Activated naive CD4-positive, alpha-beta T cell treated with Interleukin-2 at 50 U/mL for 16 hours (primary cell): ENCODE data around the gene LRRC49.
"Not testable (repeated sequence)": the region's sequence is repeated elsewhere in the genome, so short reads cannot be mapped to it uniquely, and the experiment has no call there.

Source experiments
- DNase-seq: peaks from one replicate; pipeline ENCODE4 v3.0.0-alpha.2; 2020

LRRC49 gene

DNA sequence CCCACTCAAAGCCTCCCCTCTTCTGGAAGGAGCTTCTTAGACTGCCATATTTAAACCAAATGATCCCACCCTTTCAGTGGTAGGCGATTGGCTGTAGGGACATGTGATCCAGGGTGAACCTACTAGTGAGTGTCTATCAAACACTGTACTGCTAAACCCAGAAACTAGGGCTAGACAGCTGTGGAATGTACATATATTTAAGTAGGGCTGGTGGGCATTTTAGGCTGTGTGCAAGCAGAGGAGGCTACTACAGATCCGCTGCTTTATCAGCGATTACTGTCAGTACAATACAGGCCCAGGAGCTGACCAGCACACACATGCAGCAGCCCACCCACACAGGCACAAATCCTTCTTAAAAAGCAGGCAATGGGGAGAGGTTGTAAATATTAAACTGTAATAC, 23.3 kb upstream of the LRRC49 start:
- DNase-seq: no peak

DNA sequence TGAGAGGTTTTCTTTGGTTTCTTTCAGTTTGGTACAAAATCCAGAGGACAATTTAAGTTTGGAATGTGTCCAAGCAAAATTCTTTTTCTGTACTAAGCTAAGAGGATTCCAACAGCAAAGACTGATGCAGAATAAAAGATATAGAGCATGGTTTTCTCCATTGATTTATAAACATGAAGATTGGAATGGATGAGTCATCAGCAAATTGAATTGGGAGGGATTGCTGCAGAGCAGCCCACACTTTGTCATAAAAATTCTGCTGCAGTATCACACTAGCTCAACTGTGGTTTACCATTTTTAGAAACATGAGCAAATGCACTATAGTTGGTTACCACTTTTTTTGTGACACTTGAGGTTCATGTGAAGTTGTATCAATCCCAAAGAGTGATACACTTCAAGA, 22.6 kb upstream of the LRRC49 start:
- no peak for DNase-seq

DNA sequence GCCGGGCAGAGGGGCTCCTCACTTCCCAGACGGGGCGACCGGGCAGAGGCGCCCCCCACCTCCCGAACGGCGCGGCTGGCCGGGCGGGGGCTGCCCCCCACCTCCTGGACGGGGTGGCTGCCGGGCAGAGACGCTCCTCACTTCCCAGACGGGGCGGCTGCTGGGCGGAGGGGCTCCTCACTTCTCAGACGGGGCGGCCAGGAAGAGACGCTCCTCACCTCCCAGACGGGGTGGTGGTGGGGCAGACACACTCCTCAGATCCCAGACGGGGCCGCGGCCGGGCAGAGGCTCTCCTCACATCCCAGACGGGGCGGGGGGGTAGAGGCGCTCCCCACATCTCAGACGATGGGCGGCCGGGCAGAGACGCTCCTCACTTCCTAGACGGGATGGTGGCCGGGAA, 21.1 kb upstream of the LRRC49 start:
- not testable (repeated sequence) for DNase-seq

DNA sequence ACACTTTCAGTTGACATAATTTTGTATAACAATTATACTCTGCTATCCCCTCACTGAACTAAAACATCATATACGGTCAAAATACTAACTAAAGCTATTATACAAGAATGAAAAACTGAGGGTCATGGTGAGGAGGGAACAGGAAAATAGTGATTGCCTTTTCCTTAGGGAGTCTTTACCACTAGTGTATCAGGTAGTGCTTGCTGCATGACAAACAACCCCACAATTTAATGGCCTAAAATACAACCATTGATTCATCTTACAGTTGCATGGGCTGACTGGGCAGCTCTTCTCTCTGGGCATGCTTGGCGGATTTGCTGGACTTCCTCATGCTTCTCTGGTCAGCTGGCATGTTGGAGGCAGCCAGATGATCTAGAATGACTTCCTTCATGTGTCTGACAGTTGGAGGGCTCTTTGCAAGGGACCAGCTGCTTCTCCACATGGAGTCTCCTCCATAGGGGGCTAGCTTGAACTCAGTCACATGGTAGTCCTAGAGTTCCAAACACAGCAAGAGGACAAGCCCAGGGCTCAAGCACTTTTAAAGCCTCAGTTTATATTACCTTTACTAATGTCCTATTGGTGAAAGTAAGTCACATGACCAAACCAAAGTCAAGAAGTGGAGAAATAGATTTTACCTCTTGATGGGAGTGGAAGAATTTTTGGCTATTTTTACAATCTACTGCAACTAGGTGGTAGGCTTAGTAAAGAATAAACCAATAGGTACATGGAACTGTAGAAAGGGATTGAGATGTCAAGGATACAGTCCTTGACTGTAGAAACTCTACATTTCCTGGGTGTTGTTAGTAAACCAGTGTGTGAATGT, 19.2 kb upstream of the LRRC49 start:
- DNase-seq: no peak

DNA sequence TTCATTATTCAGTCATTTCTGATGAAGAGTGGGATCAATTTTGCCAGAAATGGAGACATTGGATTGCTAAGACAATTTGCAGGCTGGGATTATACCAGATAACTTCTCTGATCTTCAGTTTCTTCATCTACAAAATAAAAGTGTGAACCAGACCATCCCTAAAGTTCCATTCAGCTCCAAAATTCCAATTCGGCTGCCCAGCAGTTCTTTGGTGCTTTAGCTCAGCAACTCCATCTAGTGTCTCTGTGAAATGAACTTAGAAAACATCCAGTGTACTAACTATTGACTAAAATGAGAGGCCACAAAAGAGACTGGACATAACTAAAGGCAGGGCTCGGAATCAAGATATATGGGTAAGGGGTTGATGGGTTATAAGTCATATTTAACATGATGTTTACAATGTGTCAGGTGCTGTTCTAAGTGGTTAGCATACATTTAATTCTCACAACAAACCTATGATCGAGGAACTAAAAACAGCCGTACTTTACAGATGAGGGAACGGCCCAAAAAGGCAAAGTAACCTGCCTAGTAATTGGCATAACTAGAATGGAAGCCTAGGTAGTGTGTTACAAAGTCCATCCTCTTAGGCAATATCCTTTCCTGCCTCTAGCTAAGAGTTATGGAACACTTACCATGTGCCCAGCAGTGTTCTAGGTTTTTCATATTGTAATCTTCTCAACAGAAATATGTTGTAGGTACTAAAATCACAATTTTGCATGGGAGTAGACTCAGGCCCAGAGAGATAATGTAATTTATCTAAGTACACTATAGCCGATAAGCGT, 17.4 kb upstream of the LRRC49 start:
- no peak for DNase-seq

DNA sequence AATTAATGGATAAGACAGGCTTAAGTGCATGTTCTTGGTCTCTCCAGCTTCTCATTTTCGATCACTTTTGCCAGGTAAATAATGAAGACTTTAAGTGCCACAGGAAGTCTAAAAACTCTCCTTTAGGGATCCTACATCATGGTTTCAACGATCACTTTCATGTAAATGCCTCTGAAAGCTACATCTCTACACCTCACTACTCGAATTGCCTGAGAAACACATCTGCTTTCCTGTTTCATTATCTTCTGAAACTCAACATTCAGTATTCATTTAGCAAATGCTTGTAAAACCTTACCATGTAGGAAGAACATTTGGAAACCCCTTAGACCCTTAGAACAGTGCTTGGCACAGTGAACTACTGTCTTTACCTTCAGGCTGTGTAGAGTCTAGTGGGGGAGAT, 16.6 kb upstream of the LRRC49 start:
- no peak for DNase-seq

DNA sequence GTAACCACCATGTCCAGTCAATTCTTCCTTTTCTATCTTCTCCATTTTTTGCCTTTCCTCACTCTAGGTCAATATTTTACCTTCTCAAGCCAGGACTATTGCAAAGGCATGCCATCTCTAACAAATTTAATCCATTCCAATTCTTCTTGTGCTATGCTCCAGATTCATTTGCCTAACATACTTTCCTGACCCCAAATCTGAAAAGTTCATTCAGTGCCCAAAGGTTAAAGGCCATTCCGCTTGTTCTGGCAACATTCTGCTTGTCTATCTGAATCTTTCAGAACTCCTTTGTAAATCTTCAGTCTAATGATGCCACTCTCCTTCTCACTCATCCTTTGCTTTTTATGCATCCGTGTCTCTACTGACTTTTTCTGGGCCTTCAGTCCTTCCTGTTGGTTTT, 15.9 kb upstream of the LRRC49 start:
- DNase-seq: no peak

DNA sequence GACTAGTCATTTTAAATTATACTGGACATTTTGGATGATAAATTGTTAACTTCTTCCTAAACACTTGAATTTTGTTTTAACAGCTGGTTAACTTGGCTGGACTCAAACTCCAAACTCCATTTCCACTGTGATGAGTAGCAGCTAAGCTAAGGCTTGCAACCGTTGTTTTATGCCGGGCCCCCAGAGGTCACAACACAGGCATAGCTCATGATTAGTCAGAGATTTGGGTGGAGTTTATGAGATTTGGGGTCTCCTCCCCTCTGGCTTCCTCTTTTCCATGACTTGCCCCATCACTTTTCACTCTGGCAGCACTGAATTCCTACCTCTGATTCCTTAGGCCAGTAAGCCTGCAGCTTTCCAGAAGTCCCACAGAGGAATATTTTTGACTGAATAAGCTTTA, 13.2 kb upstream of the LRRC49 start:
- no peak for DNase-seq

DNA sequence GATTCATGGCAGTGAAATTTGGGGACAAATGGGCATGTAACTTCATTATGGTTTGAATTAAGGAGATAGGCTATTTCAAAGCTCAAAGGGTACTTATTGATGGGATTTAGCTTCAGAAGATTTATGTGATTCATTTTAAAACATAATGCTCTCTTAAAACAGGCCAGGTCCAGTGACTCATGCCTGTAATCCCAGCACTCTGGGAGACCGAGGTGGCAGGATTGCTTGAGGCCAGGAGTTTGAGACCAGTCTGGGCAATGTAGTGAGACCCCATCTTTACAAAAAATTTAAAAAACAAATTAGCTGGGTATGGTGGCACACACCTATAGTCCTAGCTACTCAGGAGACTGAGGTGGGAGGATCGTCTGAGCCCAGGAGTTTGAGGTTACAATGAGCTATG, 11.8 kb upstream of the LRRC49 start:
- DNase-seq: no peak

DNA sequence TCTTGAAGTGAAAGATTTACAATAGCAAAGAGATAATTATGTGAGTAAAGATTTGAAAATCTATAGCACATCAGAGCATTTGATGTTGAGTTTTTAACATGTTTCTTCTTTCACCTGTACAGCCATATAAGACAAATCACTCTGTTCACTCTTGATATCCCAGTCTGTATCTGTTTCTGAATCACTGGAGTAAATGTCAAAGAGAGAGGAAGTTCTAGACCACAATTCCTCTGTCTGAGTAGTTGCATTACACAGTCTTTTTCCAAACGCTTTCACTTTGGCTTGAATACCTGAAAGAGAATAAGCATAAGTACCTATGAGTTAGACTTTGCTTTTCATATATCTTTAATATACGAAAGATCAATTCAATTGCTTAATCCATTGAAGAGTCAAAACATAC, 10.3 kb upstream of the LRRC49 start:
- no peak for DNase-seq

DNA sequence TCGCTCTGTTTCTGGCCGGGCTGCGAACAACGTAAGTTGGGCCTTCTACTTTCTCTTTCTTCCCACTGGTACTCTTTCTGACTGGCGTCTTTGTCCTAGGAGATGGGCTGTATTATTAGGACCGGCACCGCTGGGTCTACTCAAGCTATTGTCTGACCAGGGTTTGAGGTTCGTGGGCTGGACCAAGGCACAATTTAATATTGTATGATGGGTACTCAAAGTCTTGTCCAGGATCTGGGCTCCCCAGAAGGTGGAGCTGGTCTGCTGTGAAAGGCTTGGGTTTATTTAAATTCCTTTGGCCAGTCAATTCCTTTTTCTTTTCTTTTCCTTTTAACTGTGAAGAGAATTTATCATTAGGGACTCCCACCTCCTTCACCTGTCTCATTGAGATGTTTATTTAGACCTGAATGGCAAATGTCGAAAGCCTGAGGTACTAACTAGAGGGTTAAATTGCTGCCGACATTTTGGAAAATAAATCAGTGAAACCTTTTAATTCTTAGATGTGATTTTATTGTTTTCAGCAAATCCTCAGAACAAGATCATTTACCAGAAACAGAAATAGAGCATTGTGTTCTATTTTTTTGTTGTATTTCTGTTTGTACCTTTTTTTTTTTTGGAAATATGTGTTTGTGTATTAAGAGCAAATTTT, 410 bp downstream of the LRRC49 start:
- no peak for DNase-seq

DNA sequence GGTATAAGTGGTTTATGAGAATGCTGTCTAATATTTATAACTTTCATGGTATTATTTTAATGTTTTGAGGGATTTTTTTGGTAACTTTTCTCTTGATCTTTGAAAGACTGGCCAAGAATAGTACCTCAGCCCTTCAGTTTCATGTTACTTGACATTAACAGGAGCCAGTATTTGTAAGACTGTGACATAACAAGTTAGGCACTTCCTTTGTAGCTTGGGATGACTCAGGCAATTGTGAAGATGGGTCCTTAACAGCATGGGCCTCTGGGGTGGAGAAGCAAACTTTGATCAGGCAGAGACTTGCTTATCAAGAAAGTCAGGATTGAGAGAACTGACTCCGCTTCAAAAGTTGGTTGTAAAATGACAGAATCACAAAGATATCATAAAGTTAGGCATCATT, 9.5 kb downstream of the LRRC49 start:
- no peak for DNase-seq

DNA sequence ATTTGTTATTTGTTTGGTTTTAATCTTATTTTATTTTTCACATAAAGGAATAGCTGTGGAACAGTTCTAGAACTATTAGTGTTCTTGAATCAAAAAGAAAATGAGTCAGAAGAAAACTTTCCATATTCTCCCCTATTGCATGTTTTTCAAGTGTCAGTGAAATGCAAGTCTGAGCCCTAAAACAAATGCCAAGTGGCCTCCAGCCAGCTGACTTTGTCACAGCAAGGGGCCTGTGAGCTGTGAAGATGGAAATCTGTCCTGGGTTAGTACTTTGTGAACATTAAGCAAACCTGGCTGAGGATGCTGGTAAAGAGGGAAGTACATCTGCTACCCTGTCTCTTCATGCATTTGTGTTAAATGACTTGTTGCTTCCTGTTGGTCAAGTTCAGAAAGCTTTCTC, 14.2 kb downstream of the LRRC49 start:
- no peak for DNase-seq

DNA sequence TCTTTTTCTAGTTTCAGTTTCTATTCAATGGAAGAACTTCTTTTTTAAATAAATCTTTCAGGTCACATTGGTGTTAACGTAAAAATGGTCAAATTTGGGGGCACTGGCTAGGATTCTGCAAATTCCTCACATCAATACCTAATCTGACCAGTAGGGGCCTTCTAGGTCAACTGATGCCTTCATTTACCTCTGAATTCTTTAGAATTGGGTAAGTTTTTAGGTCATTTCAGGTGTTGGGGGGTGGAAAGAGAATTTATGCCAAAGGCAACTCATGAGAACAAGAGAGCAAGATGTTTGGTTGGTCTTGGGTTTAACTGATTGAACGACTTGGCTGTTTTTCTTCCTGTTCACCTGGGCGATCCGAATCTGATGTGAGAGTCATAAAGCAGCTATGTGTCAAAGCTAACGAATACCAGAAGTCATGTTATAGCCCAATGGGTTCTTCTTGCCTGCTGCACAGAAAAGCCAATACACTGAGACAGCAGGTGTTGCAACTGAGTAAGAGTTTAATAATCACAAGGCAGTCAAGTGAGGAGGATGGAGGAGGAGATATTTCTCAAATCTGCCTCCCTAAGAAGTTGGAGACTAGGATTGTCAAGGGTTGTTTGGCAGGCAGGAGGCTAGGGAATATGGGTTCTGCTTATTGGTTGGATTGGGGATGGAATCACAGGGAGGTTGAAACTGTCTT, 15.3 kb downstream of the LRRC49 start:
- no peak for DNase-seq

DNA sequence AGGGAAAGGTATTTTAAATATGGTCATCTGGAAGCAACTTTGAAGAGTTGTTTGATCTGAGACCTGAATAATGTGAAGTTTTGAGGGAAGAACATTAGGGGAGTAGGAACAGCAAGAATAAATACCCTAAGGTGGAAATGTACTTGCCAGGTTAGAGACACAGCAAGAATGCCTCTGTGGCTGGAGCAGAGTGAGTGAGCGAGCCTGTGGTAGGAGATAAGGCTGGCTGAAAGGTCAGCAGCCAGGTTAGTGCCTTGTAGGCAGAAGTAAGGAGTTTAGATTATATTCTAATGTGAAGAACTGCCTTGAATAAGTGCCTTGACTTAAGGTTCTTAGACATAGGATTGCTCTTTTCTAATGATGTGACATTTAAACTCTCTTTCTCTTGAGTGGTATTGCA, 18.3 kb downstream of the LRRC49 start:
- no peak for DNase-seq

DNA sequence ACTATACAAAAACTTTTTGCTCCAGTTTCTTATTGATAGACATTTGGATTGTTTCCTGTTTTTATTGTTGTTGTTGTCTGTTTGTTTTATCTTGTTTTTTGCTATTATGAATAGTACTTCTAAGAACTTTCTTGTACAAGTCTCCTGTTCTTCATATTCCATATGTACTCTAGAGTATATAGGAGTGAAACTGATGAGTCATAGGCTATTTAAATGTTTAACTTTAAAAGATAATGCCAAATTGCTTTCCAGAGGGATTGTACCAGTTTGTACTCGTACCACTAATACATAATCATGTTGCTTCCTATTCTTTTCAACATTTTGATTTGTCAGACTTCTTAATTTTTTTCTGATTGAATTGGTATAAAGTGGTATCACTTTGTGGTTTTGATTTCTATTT, 19.6 kb downstream of the LRRC49 start:
- DNase-seq: no peak

DNA sequence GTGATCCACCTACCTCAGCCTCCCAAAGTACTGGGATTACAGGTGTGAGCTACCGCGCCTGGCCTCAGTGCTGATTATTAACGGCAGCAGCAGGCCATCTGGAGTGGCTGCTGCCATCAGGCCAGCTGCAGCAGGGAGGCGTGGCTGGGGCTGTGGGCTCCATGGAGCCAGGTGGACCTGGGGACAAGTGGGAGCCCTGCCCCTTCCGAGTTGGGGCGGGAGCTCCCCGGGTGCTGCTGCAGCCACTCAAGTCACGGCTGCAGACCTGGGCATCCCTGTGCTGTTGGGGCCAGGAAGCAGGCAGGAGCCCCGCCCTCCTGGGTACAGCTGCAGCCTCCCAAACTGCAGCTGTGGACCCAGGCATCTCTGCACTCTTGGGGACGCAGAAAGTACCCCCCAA, 23.9 kb downstream of the LRRC49 start:
- no peak for DNase-seq

DNA sequence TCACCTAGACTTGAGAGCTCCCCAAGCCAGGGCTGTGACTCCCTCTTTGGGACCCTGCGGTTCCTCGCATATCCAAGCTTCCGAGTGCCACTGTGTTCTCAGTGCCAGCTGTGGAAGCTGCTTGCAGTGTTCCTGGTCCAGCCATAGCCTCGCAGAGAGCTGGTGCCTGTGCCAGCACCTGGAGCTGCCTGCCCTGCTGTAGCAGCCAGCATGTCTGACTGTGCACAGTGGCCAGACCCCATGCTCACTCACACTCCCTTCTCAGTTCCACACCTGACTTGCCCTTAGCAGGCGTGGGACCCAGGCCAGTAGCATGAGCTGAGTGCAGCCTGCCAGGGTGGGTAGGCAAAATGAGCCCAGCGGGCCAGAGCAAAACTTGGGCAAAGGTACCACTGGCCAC, 25.3 kb downstream of the LRRC49 start:
- no peak for DNase-seq

DNA sequence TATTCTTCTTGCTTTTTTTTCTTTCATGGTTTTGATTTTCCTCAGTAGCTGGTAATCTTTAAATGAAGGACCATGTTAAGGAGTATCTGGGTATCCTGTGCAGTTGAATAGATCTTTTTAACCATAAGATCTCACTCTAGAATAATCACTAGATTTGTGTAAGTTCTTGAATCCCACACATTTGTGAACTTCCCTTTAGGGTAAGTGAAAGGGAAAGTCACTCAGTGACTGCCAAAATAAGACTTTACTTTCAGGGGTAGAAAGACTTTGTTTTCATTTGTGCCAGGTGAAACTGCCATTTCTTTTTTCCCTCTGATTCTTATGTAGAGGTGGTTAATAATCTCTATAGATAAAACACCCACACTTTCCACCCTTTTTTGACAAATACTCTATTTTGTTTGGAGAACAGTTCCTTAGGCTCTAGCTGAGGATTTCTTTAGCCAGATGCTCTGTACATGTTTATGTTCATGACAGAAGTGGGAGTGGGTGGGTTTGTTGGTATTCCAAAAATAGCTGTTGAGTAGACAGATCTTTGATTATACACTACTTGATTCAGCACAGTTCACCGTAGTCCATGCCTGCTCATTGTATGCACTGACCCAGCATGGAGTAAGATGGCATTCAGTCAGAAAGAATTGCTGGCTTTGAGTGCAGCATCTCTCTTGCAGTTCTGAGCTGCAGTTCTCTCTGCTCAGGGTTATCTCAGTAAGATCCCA, 28.5 kb downstream of the LRRC49 start:
- no peak for DNase-seq

DNA sequence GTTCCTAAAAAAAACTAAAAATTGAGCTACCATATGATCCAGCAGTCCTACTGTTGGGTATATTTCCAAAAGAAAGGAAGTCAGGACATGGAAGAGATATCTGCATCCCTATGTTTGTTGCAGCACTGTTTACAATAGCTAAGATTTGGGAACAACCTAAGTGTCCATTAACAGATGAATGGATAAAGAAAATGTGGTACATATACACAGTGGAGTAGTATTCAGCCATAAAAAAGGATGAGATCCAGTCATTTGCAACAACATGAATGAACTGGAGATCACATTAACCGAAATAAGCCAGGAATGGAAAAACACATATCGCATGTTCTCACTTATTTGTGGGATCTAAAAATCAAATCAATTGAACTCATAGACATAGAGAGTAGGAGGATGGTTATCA, 29.5 kb downstream of the LRRC49 start:
- no peak for DNase-seq

DNA sequence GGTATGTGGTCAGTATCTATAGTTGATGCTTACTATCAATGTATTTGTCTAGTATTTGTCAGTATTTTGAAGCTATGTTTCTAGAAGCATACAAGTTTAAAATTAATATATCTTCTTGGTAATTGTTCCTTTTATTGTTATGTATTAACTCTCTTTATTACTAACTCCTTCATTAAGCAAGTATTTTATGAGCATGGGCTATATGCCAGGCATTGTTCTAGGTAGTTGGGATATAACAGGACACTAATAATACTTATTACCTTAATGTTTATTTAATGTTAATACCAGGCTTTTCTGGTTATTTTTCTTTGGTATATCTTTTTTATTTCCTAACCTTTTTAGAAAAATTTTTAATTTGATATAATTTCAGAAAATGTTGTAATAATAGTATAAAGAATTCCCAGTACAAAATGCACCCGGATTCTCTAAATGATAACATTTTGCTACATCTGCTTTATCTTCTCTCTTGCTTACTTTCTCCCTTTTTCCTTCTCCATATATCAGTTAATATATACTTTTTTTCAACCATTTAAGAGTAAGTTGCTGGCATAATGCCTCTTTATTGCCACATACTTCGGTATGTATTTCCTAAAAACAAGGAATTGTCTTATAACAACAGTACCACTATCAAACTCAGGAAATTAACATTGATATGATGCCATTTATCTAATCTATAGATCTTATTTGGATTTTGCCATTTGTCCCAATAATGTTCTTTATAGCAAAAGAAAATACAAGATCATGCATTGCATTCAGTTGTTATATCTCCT, 30.9 kb downstream of the LRRC49 start:
- DNase-seq: no peak

DNA sequence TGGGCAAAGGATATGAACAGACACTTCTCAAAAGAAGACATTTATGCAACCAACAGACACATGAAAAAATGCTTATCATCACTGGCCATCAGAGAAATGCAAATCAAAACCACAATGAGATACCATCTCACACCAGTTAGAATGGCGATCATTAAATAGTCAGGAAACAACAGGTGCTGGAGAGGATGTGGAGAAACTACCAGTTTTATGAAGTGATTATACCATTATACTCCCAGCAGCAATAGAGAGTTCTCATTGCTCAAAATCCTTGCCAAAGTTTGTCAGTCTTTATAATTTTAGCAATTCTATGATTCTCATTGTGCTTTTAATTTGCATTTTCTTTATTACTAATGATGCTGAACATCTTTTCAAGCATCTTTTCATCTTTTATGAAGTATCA, 34.3 kb downstream of the LRRC49 start:
- DNase-seq: not testable (repeated sequence)
